PC-3 (cell line): ENCODE data around the gene RNF157. TPM values are rescaled to one million over a fixed set of nuclear protein-coding genes. Genes with fewer than 3 reads are reported as not detected.

Source experiments
- ATAC-seq: fragments of 200-7000 bp; cut with Tn5 transposase; 2 replicates; pipeline ENCODE4 v1.9.1; 2020; ENCODE audit warnings: mild to moderate bottlenecking, moderate library complexity
- BruUV-seq: library from RNA; stranded (reverse); fragments of 400-500 nt; replicated peaks from 2 replicates; lab custom pipeline; 2021; lab: Mats Ljungman, UMichigan
- CTCF ChIA-PET: fragments of 300-600 bp; sonication (Branson Sonifier 250); formaldehyde crosslinking; loops from one replicate; lab custom pipeline; 2022; ENCODE audit warnings: antibody characterized with exemption; lab: Charles Lee
- POLR2A ChIA-PET: fragments of 300-600 bp; sonication (Branson Sonifier 250); formaldehyde crosslinking; loops from one replicate; lab custom pipeline; 2022; ENCODE audit warnings: antibody characterized with exemption; ENCODE audit not compliant: unreplicated experiment; lab: Charles Lee
- DNase-seq: peaks from one replicate; pipeline ENCODE4 v3.0.0-alpha.2; 2015
- H2AFZ ChIP-seq: fragments of 300-600 bp; sonication (generic); 2 replicates; pipeline ENCODE4 v1.6.0; 2016; ENCODE audit warnings: antibody characterized with exemption, low read length
- H3F3A ChIP-seq: fragments of 300-600 bp; sonication (generic); one replicate; pipeline ENCODE4 v1.6.0; 2017; ENCODE audit warnings: antibody characterized with exemption, low read length, control low read depth, mild to moderate bottlenecking; ENCODE audit not compliant: unreplicated experiment
- H3K27ac ChIP-seq: fragments of 300-600 bp; sonication (generic); 2 replicates; pipeline ENCODE4 v1.5.1; 2016; ENCODE audit warnings: mild to moderate bottlenecking, low read length
- H3K27me3 ChIP-seq: fragments of 300-600 bp; sonication (generic); 2 replicates; pipeline ENCODE4 v1.6.1; 2016; ENCODE audit warnings: low read length, mixed read lengths
- H3K36me3 ChIP-seq: fragments of 300-600 bp; sonication (generic); 2 replicates; pipeline ENCODE4 v1.6.1; 2016; ENCODE audit warnings: low read depth, mixed run types, low read length, mixed read lengths
- H3K4me1 ChIP-seq: fragments of 300-600 bp; sonication (generic); 2 replicates; pipeline ENCODE4 v1.5.1; 2016; ENCODE audit warnings: low read length; ENCODE audit not compliant: insufficient read depth
- H3K4me2 ChIP-seq: fragments of 300-600 bp; sonication (generic); 2 replicates; pipeline ENCODE4 v1.6.0; 2016; ENCODE audit warnings: low read length
- H3K4me3 ChIP-seq: fragments of 300-600 bp; sonication (generic); 2 replicates; pipeline ENCODE4 v1.5.1; 2016; ENCODE audit warnings: mild to moderate bottlenecking, low read length, mixed read lengths
- H3K79me2 ChIP-seq: fragments of 300-600 bp; sonication (generic); 2 replicates; pipeline ENCODE4 v1.6.1; 2017; ENCODE audit warnings: low read length, mixed read lengths
- H3K9ac ChIP-seq: fragments of 300-600 bp; sonication (generic); 2 replicates; pipeline ENCODE4 v1.6.0; 2016; ENCODE audit warnings: mild to moderate bottlenecking, low read length
- H3K9me2 ChIP-seq: fragments of 300-600 bp; sonication (generic); replicated peaks from 2 replicates; pipeline ENCODE4 v1.6.1; 2016; ENCODE audit warnings: mixed run types, low read length, mixed read lengths
- H3K9me3 ChIP-seq: fragments of 300-600 bp; sonication (generic); 2 replicates; pipeline ENCODE4 v1.6.1; 2016; ENCODE audit warnings: low read length, mixed read lengths
- H4K20me1 ChIP-seq: fragments of 300-600 bp; sonication (generic); 2 replicates; pipeline ENCODE4 v1.6.1; 2016; ENCODE audit warnings: low read length, mixed read lengths
- EZH2 ChIP-seq: fragments of 300-600 bp; sonication (generic); IDR thresholded peaks from one replicate; pipeline ENCODE4 v1.6.1; 2017; ENCODE audit warnings: antibody characterized with exemption, mild to moderate bottlenecking, low read length; ENCODE audit not compliant: unreplicated experiment
- EZH2phosphoT487 ChIP-seq: fragments of 300-600 bp; sonication (generic); IDR thresholded peaks from 2 replicates; pipeline ENCODE4 v1.6.1; 2018; ENCODE audit warnings: mild to moderate bottlenecking, antibody characterized with exemption, low read length, borderline replicate concordance
- intact Hi-C: fragments of 100-400 bp; cut with micrococcal nuclease; formaldehyde crosslinking; loops from 2 replicates; pipeline ENCODE4 v1.9.0; 2023
- total RNA-seq: library from RNA; depleted of rRNA; stranded (reverse); fragments of >200 nt; gene quantifications from 2 replicates; pipeline ENCODE4 v1.2.3, GENCODE V29; 2014
- TF ChIP-seq, protein P1 (sequence below): fragments of 300-600 bp; sonication (generic); conservative IDR thresholded peaks from 2 replicates; pipeline ENCODE4 v1.5.1; 2017; ENCODE audit warnings: antibody characterized with exemption, low read depth, mild to moderate bottlenecking, low read length

Gene RNF157
- total RNA-seq, 1 experiment from 2014 or later, result 7.4 TPM

GRCh38 chr17:76097716-76098295 lies 142.5 kb downstream of the RNF157 start:
- CTCF ChIA-PET, result no interaction called here

DNA sequence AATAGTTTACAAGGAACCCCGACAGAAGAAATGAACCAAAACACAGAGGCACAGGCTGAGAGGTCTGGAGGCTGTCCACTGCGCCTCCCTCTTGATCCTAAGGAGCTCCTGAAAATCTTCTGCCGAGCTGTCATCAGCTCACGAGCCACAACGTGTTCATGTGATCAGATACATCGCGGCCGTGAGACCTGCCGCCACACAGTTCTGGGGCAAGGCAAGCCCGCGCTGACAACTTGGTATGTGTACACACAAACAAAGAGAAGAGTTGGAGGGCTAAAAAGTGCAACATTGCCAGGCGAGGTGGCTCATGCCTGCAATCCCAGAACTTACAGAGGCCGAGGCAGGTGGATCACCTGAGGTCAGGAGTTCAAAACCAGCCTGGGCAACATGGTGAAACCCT lies 144.3 kb downstream of the RNF157 start:
- ChIA-PET POLR2A (interaction anchor here (0.6 kb wide), 1 partner anchor 506 kb away, joined by 3 read pairs; no protein-coding TSS in a partner anchor), CTCF (no interaction called here)
- no TSS peak for BruUV-seq
- ATAC-seq, result no peak
- Histone ChIP-seq H2AFZ (no peak overlapping the region), H3K9ac (no peak overlapping the region), H3K4me3 (no peak overlapping the region), H3K9me3 (no peaks in the 10 kb centered on the region), H3K27ac (no peak overlapping the region), H4K20me1 (no peaks in the 10 kb centered on the region), H3F3A (no peaks in the 10 kb centered on the region), H3K4me2 (no peak overlapping the region), H3K27me3 (no peaks in the 10 kb centered on the region), H3K79me2 (no peaks in the 10 kb centered on the region), H3K9me2 (no peaks in the 10 kb centered on the region), H3K36me3 (peaks cover 53% of the 10 kb centered on the region), H3K4me1 (no peaks in the 10 kb centered on the region)
- DNase-seq, result no peak
- intact Hi-C loops, result no loop called here
- TF ChIP-seq, protein P1, sequence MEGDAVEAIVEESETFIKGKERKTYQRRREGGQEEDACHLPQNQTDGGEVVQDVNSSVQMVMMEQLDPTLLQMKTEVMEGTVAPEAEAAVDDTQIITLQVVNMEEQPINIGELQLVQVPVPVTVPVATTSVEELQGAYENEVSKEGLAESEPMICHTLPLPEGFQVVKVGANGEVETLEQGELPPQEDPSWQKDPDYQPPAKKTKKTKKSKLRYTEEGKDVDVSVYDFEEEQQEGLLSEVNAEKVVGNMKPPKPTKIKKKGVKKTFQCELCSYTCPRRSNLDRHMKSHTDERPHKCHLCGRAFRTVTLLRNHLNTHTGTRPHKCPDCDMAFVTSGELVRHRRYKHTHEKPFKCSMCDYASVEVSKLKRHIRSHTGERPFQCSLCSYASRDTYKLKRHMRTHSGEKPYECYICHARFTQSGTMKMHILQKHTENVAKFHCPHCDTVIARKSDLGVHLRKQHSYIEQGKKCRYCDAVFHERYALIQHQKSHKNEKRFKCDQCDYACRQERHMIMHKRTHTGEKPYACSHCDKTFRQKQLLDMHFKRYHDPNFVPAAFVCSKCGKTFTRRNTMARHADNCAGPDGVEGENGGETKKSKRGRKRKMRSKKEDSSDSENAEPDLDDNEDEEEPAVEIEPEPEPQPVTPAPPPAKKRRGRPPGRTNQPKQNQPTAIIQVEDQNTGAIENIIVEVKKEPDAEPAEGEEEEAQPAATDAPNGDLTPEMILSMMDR, result no peak
- TF ChIP-seq EZH2, result no peak
- TF ChIP-seq EZH2phosphoT487, result no peak

More at GRCh38 chr17:76097716-76098295, 142.5 kb downstream of the RNF157 start:
- no peak for DNase-seq
- peaks cover 9% of the 10 kb centered on the region; the same call in 1 of the 2 replicates for H3K4me1 ChIP-seq
- H4K20me1 ChIP-seq, result no peaks in the 10 kb centered on the region
- no peak overlapping the region for H2AFZ ChIP-seq
- H3K9me3 ChIP-seq, result no peaks in the 10 kb centered on the region
- no peak overlapping the region for H3K4me2 ChIP-seq
- H3K9me2 ChIP-seq, result no peaks in the 10 kb centered on the region
- POLR2A ChIA-PET, result no interaction called here
- intact Hi-C loops, result no loop called here
- no peak overlapping the region for H3K4me3 ChIP-seq
- H3F3A ChIP-seq, result no peaks in the 10 kb centered on the region
- TF ChIP-seq, protein P1, result no peak
- no peak for TF ChIP-seq EZH2phosphoT487
- TF ChIP-seq EZH2, result no peak
- ATAC-seq, result no peak
- peaks cover 56% of the 10 kb centered on the region for H3K36me3 ChIP-seq
- no peaks in the 10 kb centered on the region for H3K27me3 ChIP-seq
- peaks cover 18% of the 10 kb centered on the region for H3K79me2 ChIP-seq
- no peak overlapping the region for H3K9ac ChIP-seq
- no peak overlapping the region for H3K27ac ChIP-seq
- BruUV-seq, result no TSS peak

GRCh38 chr17:76094046-76094445 lies 146.2 kb downstream of the RNF157 start:
- no peak overlapping the region for H3K27ac ChIP-seq
- TF ChIP-seq, protein P1, result no peak
- no peak for ATAC-seq
- H3K4me1 ChIP-seq, result no peaks in the 10 kb centered on the region
- CTCF ChIA-PET, result no interaction called here
- H3K4me2 ChIP-seq, result no peak overlapping the region
- H3K4me3 ChIP-seq, result no peak overlapping the region
- no peaks in the 10 kb centered on the region for H4K20me1 ChIP-seq
- no peaks in the 10 kb centered on the region for H3K9me3 ChIP-seq
- no peak overlapping the region for H2AFZ ChIP-seq
- no peak for DNase-seq
- no peaks in the 10 kb centered on the region for H3K27me3 ChIP-seq
- no peaks in the 10 kb centered on the region for H3K9me2 ChIP-seq
- H3F3A ChIP-seq, result no peaks in the 10 kb centered on the region
- POLR2A ChIA-PET, result no interaction called here
- H3K36me3 ChIP-seq, result peaks cover 54% of the 10 kb centered on the region
- intact Hi-C loops, result no loop called here
- BruUV-seq, result no TSS peak
- H3K79me2 ChIP-seq, result no peaks in the 10 kb centered on the region
- H3K9ac ChIP-seq, result no peak overlapping the region
